Lung (tissue), 12 donors: ENCODE results near the gene ZBTB8OS. TPM values are rescaled to one million over a fixed set of nuclear protein-coding genes. Genes with fewer than 3 reads are reported as not detected.

ENCODE experiments used
- ATAC-seq: fragments of 200-7000 bp; cut with Tn5 transposase; one replicate; pipeline ENCODE4 v1.9.1; 2020; ENCODE audit warnings: moderate number of reproducible peaks; ENCODE audit not compliant: insufficient read depth, low FRiP score
- DNase-seq, 3 donors: peaks; one replicate each; pipeline ENCODE4 v3.0.0-alpha.2; 2013 to 2017
- H3K27ac ChIP-seq, 2 donors: one replicate each; pipeline ENCODE4 v1.5.1; 2013; ENCODE audit warnings: mild to moderate bottlenecking in 2 of 2, moderate library complexity in 2 of 2, control low read depth in 1 of 2, inconsistent platforms in 1 of 2, low read depth in 1 of 2, low read length in 1 of 2
- H3K27me3 ChIP-seq, 3 donors: one replicate each; pipeline ENCODE4 v1.5.1; 2013; ENCODE audit warnings: low read length in 2 of 3; ENCODE audit not compliant: control insufficient read depth in 3 of 3, insufficient read depth in 3 of 3
- H3K36me3 ChIP-seq, 4 donors: one replicate each; pipeline ENCODE4 v1.5.1; 2013; ENCODE audit warnings: low read length in 4 of 4, mild to moderate bottlenecking in 1 of 4, moderate library complexity in 1 of 4; ENCODE audit not compliant: control insufficient read depth in 4 of 4, insufficient read depth in 4 of 4
- H3K4me1 ChIP-seq, 5 donors: one replicate each; pipeline ENCODE4 v1.5.1; 2013; ENCODE audit warnings: low read length in 5 of 5, mild to moderate bottlenecking in 2 of 5, moderate library complexity in 1 of 5; ENCODE audit not compliant: control insufficient read depth in 5 of 5, insufficient read depth in 5 of 5
- H3K4me3 ChIP-seq: one replicate; pipeline ENCODE4 v1.5.1; 2013; ENCODE audit warnings: mild to moderate bottlenecking, control low read depth, moderate library complexity
- H3K9ac ChIP-seq, 2 donors: one replicate each; pipeline ENCODE4 v1.5.1; 2013; ENCODE audit warnings: low read length in 2 of 2, control low read depth in 1 of 2; ENCODE audit not compliant: insufficient read depth in 1 of 2
- H3K9me3 ChIP-seq, 4 donors: one replicate each; pipeline ENCODE4 v1.5.1; 2013; ENCODE audit warnings: low read length in 3 of 4, mild to moderate bottlenecking in 1 of 4, moderate library complexity in 1 of 4; ENCODE audit not compliant: control insufficient read depth in 4 of 4, insufficient read depth in 3 of 4
- CTCF ChIP-seq: IDR thresholded peaks from 2 replicates; pipeline ENCODE4 v1.5.1; 2012; ENCODE audit warnings: mild to moderate bottlenecking; ENCODE audit errors: control extremely low read depth, extremely low read depth
- WGBS, 2 donors: extraction: QIAGEN DNeasy Blood & Tissue Kit; methylation state at CpG; one replicate each; pipeline ENCODE4 v1.1.7; 2013; 5-methylcytosine and 5-hydroxymethylcytosine counted together
- polyA plus RNA-seq, 2 donors: library from polyadenylated mRNA; stranded (reverse); fragments of 200-250 nt; gene quantifications; one replicate each; pipeline ENCODE4 v1.2.1, GENCODE V29; 2013
- total RNA-seq, 2 donors: library from RNA; depleted of rRNA in 1 of 2; stranded (reverse); fragments of >200 nt in 1 of 2; gene quantifications; one replicate each; pipeline ENCODE4 v1.2.1, GENCODE V29; 2014 to 2021
- donor health status: control.
- donor health status: control.
- donor health status: Bipolar disorder and iron deficiency.
- donor health status: healthy.
- donor health status: DM: yes; HTN: yes; CAD: no.

Gene ZBTB8OS
- total and polyA plus RNA-seq, 4 donors, result 26.7 to 86.1 (median 46.3) TPM

DNA sequence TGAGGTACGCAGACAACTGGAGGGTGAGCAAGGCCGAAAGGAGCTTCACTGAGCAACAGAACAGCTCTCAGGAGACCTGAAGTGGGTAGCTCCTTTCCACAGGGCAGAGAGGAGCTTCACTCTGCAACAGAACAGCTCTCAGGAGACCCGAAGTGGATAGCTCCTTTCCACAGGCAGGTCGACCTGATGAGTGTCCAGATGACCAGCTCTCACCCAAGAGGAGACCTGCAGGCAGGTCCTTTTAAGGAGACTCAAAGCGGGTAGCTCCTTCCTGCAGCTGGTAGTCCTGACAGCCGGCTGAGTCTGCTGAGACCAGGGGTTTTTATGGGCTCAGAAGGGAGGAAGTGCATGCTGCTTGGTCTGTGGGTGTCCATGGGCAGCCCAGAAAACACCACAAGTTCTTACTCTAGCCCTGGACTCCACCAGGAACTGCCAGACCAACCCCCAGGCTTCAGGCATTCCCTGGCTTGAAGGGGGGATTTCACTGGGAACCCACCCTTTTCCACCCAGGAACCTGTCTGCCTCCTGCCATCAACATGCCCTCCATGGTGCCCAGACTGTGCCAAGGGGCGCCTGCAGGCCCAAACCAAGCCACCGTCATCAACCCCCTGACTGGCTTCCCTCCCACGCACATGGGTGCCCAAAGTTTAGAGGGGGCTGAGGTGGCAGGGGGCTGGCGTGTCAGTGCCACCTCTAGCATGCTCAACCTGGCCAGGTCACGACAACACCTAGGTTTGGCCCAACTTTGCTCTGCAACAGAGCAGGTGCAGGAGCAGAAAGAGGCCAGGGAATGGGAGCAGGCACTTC, 43.6 kb downstream of the ZBTB8OS start:
- peaks cover 0 to 10% (median 3%) of the 10 kb centered on the region in 4 donors for H3K36me3 ChIP-seq
- no peak for TF ChIP-seq CTCF
- no peaks in the 10 kb centered on the region for H3K9me3 ChIP-seq
- ATAC-seq (no peak), DNase-seq (no peak)
- H3K27me3 ChIP-seq, result no peaks in the 10 kb centered on the region
- peaks cover 0 to under 1% (median 0%) of the 10 kb centered on the region in 5 donors for H3K4me1 ChIP-seq
- H3K4me3 ChIP-seq, result no peak overlapping the region
- WGBS, 2 donors, result 91 to 92% methylated on average over 11 of the region's 11 CpGs
- H3K9ac ChIP-seq, result no peak overlapping the region
- H3K27ac ChIP-seq, result no peak overlapping the region

DNA sequence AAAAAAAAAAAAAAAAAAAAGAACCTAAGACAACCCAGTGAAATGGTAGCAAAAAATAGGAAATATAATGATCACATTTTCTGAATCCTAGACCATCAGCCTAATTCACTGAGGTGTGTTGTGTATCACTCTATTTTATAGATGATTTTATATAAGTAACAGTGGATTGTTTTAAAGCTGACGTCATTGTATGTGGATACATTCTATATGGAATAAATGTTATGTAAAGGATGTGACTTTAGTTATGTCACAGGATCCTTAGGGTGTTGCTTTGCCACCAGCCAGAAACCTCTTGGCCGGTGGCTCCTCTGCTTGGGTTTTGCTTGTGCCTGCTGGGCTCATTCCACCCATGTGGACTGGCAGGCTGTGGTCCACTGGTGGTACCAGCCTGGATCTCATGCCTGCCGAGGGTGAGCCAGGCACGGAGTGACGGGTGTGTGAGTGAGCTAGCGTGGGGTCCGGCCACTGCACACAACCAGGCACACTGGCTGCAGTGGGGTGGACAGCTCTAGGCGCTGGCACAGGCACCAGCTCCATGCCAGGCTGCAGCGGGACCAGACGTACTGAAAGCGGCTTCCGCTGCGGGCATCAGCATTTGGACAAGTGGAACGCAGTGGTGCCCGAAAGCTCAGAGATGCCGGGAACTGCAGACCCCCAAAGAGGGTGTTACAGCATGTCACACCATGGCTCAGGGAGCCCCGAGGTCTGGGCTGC, 44.5 kb downstream of the ZBTB8OS start:
- H3K9ac ChIP-seq, result no peak overlapping the region
- DNase-seq, result no peak
- H3K36me3 ChIP-seq, result peaks cover 0 to 10% (median 3%) of the 10 kb centered on the region in 4 donors
- no peaks in the 10 kb centered on the region for H3K27me3 ChIP-seq
- no peak overlapping the region for H3K4me3 ChIP-seq
- H3K27ac ChIP-seq, result no peak overlapping the region
- no peaks in the 10 kb centered on the region for H3K9me3 ChIP-seq
- WGBS, 2 donors, result 94 to 97% methylated on average over 17 of the region's 17 CpGs
- no peaks in the 10 kb centered on the region for H3K4me1 ChIP-seq
- ATAC-seq, result no peak
- no peak for TF ChIP-seq CTCF

GRCh38 chr1:32600034-32600433, 50.3 kb downstream of the ZBTB8OS start:
- 87 to 94% methylated on average over 2 of the region's 2 CpGs for WGBS, 2 donors
- DNase-seq (no peak), ATAC-seq (no peak)
- no peak overlapping the region for H3K4me3 ChIP-seq
- H3K36me3 ChIP-seq, result peaks cover 0 to 11% (median 5%) of the 10 kb centered on the region in 4 donors
- H3K9ac ChIP-seq, result no peak overlapping the region
- no peaks in the 10 kb centered on the region for H3K27me3 ChIP-seq
- no peak for TF ChIP-seq CTCF
- H3K27ac ChIP-seq, result no peak overlapping the region
- no peaks in the 10 kb centered on the region for H3K9me3 ChIP-seq
- no peaks in the 10 kb centered on the region for H3K4me1 ChIP-seq
